Endothelial cell of umbilical vein (primary cell): Measurements from ENCODE around the gene CAPN2. TPM values are rescaled to one million over a fixed set of nuclear protein-coding genes. Genes with fewer than 3 reads are reported as not detected.

Experiments
- Bru-seq: library from RNA; stranded (reverse); fragments of 400-500 nt; gene quantifications from one replicate; lab custom pipeline; 2021; lab: Mats Ljungman, UMichigan
- BruChase-seq, 2 experiments: library from RNA; stranded (reverse); fragments of 400-500 nt; gene quantifications; one replicate each; lab custom pipeline; 2021; lab: Mats Ljungman, UMichigan
- BruUV-seq: library from RNA; stranded (reverse); fragments of 400-500 nt; replicated peaks from 2 replicates; lab custom pipeline; 2021; lab: Mats Ljungman, UMichigan
- CTCF ChIA-PET: fragments of 300-600, 350-600 bp; sonication (Branson Sonifier 250); formaldehyde crosslinking; loops from one replicate; lab custom pipeline; 2021; ENCODE audit warnings: antibody characterized with exemption, inconsistent platforms; lab: Charles Lee
- POLR2A ChIA-PET: fragments of 300-600, 350-600 bp; sonication (Branson Sonifier 250); formaldehyde crosslinking; loops from one replicate; lab custom pipeline; 2021; ENCODE audit warnings: antibody characterized with exemption, inconsistent platforms; lab: Charles Lee
- DNase-seq: peaks from one replicate; pipeline ENCODE4 v3.0.0-alpha.2; 2011; ENCODE audit warnings: low read depth, low spot score
- FAIRE-seq: peaks from 2 replicates; lab custom pipeline; 2011; peaks lifted over from hg19 to GRCh38; lab: Jason Lieb, UNC
- H2AFZ ChIP-seq: 2 replicates; pipeline ENCODE4 v1.6.0; 2012; ENCODE audit warnings: low read depth, low read length, control low read depth, inconsistent platforms
- H3K27ac ChIP-seq: 2 replicates; pipeline ENCODE4 v1.5.1; 2011; ENCODE audit warnings: low read depth, mild to moderate bottlenecking, control low read depth, low read length, moderate library complexity; ENCODE audit not compliant: insufficient read depth
- H3K27me3 ChIP-seq, 2 experiments: 2 replicates each; pipeline versions ENCODE4 v1.6.0 to v1.6.1; 2011; ENCODE audit warnings: low read length in 2 of 2, mixed read lengths in 1 of 2; ENCODE audit not compliant: control insufficient read depth in 2 of 2, insufficient read depth in 2 of 2
- H3K36me3 ChIP-seq, 2 experiments: 2 replicates in 1 of 2; 3 replicates in 1 of 2; pipeline ENCODE4 v1.5.1; 2011; ENCODE audit warnings: low read length in 2 of 2, mild to moderate bottlenecking in 1 of 2, moderate library complexity in 1 of 2; ENCODE audit not compliant: control insufficient read depth in 2 of 2, insufficient read depth in 2 of 2; ENCODE audit errors: extremely low read depth in 1 of 2
- H3K4me1 ChIP-seq: 3 replicates; pipeline ENCODE4 v1.5.1; 2011; ENCODE audit warnings: mild to moderate bottlenecking, low read length; ENCODE audit not compliant: control insufficient read depth, insufficient read depth; ENCODE audit errors: extremely low read depth
- H3K4me2 ChIP-seq: 2 replicates; pipeline ENCODE4 v1.6.1; 2011; ENCODE audit warnings: low read length, control low read depth, mixed read lengths; ENCODE audit not compliant: insufficient read depth
- H3K4me3 ChIP-seq, 3 experiments: fragments of 200-600 bp in 1 of 3; sonication (generic), shearing (Covaris generic) in 1 of 3; replicated peaks in 1 of 3; 2 replicates each; pipeline ENCODE4 v1.5.1; 2011 to 2016; ENCODE audit warnings: control low read depth in 3 of 3, low read length in 3 of 3, mild to moderate bottlenecking in 2 of 3, inconsistent platforms in 1 of 3, low read depth in 1 of 3, moderate library complexity in 1 of 3; ENCODE audit not compliant: insufficient read depth in 1 of 3
- H3K79me2 ChIP-seq: 2 replicates; pipeline ENCODE4 v1.6.0; 2012; ENCODE audit warnings: low read length, inconsistent platforms; ENCODE audit not compliant: control insufficient read depth, insufficient read depth
- H3K9ac ChIP-seq: replicated peaks from 2 replicates; pipeline ENCODE3; 2011; ENCODE audit warnings: low read length, control low read depth; ENCODE audit not compliant: insufficient read depth; ENCODE audit errors: extremely low read depth
- H3K9me1 ChIP-seq: replicated peaks from 3 replicates; pipeline ENCODE4 v1.6.0; 2011; ENCODE audit warnings: mild to moderate bottlenecking, low read length; ENCODE audit not compliant: control insufficient read depth, insufficient read depth; ENCODE audit errors: extremely low read depth
- H3K9me3 ChIP-seq: replicated peaks from 2 replicates; pipeline ENCODE4 v1.5.1; 2012; ENCODE audit warnings: low read length, inconsistent platforms; ENCODE audit not compliant: control insufficient read depth, insufficient read depth
- H4K20me1 ChIP-seq: replicated peaks from 2 replicates; pipeline ENCODE3; 2011; ENCODE audit warnings: mild to moderate bottlenecking, low read length; ENCODE audit not compliant: control insufficient read depth, insufficient read depth; ENCODE audit errors: extremely low read depth
- CTCF ChIP-seq, 2 donors: IDR thresholded peaks; 1 replicate in 1 of 2; 2 replicates in 1 of 2; pipeline ENCODE4 v1.5.1; 2011; ENCODE audit warnings: low read length in 2 of 2, mild to moderate bottlenecking in 2 of 2, moderate library complexity in 2 of 2, control low read depth in 1 of 2, inconsistent platforms in 1 of 2, low read depth in 1 of 2; ENCODE audit not compliant: insufficient read depth in 1 of 2; ENCODE audit errors: extremely low read depth in 1 of 2
- EZH2 ChIP-seq: IDR thresholded peaks from 2 replicates; pipeline ENCODE4 v1.6.1; 2012; ENCODE audit warnings: borderline replicate concordance, low read depth, mild to moderate bottlenecking, moderate library complexity, low read length, inconsistent platforms; ENCODE audit not compliant: severe bottlenecking
- FOS ChIP-seq: IDR thresholded peaks from 2 replicates; pipeline ENCODE4 v1.6.1; 2011; ENCODE audit warnings: mild to moderate bottlenecking, low read length, moderate library complexity, borderline replicate concordance; ENCODE audit not compliant: insufficient read depth
- GATA2 ChIP-seq: IDR thresholded peaks from 2 replicates; pipeline ENCODE4 v1.7.0; 2011; ENCODE audit warnings: low read depth, mild to moderate bottlenecking, moderate library complexity, mixed read lengths, low read length; ENCODE audit not compliant: insufficient read length, insufficient read depth
- JUN ChIP-seq: IDR thresholded peaks from 2 replicates; pipeline ENCODE4 v1.6.1; 2011; ENCODE audit warnings: borderline replicate concordance, low read depth; ENCODE audit not compliant: insufficient read length, insufficient read depth
- MYC ChIP-seq: IDR thresholded peaks from one replicate; pipeline ENCODE4 v1.6.1; 2011; ENCODE audit warnings: mild to moderate bottlenecking, low read depth, low read length
- POLR2A ChIP-seq: IDR thresholded peaks from 2 replicates; pipeline ENCODE4 v1.6.1; 2012; ENCODE audit warnings: low read depth, mild to moderate bottlenecking, control low read depth, low read length
- POLR2AphosphoS5 ChIP-seq: IDR thresholded peaks from 2 replicates; pipeline ENCODE4 v1.6.1; 2012; ENCODE audit warnings: low read depth, mild to moderate bottlenecking, control low read depth, low read length, moderate library complexity; ENCODE audit not compliant: insufficient read depth
- dilution Hi-C: fragments of 300-500 bp; cut with MboI; formaldehyde crosslinking; loops from one replicate; pipeline ENCODE4 v1.15.0; 2019; ENCODE audit warnings: low sequenced_read_pairs; ENCODE audit not compliant: extremely low pct_ligation_motif_present
- intact Hi-C: fragments of 100-400 bp; cut with micrococcal nuclease; formaldehyde crosslinking; loops from one replicate; pipeline ENCODE4 v1.10.0; 2022
- long read RNA-seq: library from polyadenylated mRNA; stranded (forward); transcript quantifications from one replicate; pipeline ENCODE4 v2.0.0, GENCODE V29; 2021
- polyA minus RNA-seq, 3 experiments: library from RNA; depleted of rRNA, polyadenylated mRNA; stranded (reverse); fragments of >200 nt; gene quantifications; 1 replicate in 1 of 3; 2 replicates in 2 of 3; pipeline ENCODE4 v1.2.3, GENCODE V29; 2011
- polyA plus RNA-seq, 4 experiments: library from polyadenylated mRNA; depleted of rRNA in 3 of 4; stranded (reverse) in 3 of 4; unstranded in 1 of 4; fragments of >200 nt; gene quantifications; 2 replicates each; pipeline versions ENCODE4 v1.2.1 to v1.2.3, GENCODE V29; 2011 to 2012; ENCODE audit warnings: missing spikeins in 1 of 4
- total RNA-seq: library from RNA; stranded (reverse); gene quantifications from 2 replicates; pipeline ENCODE4 v1.2.3, GENCODE V29; 2021
- TF ChIP-seq, protein P1 (sequence below): IDR thresholded peaks from 2 replicates; pipeline ENCODE4 v1.6.1; 2011; ENCODE audit not compliant: insufficient read depth, insufficient read length

Gene CAPN2
- total RNA-seq = 316 and 420 TPM in 2 replicates
- polyA plus RNA-seq = 82.0 and 110 TPM in 2 replicates
- polyA plus RNA-seq (2011; cell fraction: cytosol; rRNA removed) = 160 and 168 TPM in 2 replicates
- 332 and 370 TPM in 2 replicates for polyA plus RNA-seq (2011; cell fraction: nucleus; rRNA removed)
- polyA plus RNA-seq (2012) = 262 and 405 TPM in 2 replicates
- 205 and 211 TPM in 2 replicates for polyA minus RNA-seq
- 44.4 TPM for polyA minus RNA-seq (2011; cell fraction: cytosol; rRNA and poly(A)+ RNA removed)
- 100 and 114 TPM in 2 replicates for polyA minus RNA-seq (2011; cell fraction: nucleus; rRNA and poly(A)+ RNA removed)
- Bru-seq, nascent RNA = percentile 94 among the genes with signal in this experiment
- BruChase-seq, experiment 1, labeled RNA remaining after a 6-hour chase = percentile 93 among the genes with signal in this experiment
- BruChase-seq, experiment 2, labeled RNA remaining after a 2-hour chase = percentile 92 among the genes with signal in this experiment
- long read RNA-seq, full-length matches to known transcripts = 4 of 62 reads
- long read RNA-seq, partial matches to known transcripts = 47 of 62 reads
- long read RNA-seq, other reads (novel, unspliced or antisense) = 11 of 62 reads

DNA sequence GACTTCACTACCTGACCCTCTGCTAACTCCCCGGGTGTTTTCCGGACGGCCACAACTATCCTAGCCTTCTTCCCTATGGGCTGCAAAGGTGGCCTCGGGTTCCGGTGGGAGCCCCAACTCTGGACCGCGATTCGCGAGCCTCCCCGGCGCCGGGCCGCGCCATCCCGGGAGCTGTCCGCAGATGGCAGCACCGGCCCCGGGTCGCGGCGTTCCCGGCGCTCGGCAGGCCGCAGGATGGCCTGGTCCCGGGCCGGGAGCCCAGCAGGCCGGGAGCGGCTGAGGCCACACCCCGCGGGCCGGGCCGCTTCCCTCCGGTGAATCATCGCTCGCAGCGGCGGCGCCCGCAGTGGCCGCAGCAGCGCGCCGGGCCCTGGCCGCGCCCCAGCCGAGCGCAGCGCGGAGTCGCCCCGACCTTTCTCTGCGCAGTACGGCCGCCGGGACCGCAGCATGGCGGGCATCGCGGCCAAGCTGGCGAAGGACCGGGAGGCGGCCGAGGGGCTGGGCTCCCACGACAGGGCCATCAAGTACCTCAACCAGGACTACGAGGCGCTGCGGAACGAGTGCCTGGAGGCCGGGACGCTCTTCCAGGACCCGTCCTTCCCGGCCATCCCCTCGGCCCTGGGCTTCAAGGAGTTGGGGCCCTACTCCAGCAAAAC, at the start of gene CAPN2:
Gene CAPN2, plus strand, starts transcription at position 346 of the 656 bp plus-strand sequence. Its CDS starts 102 bp downstream, at position 448.
- Histone ChIP-seq H3K9ac (peak within 1 kb of the TSS; percentile 88), H4K20me1 (no peaks in the 10 kb centered on the region), H3K9me3 (no peaks in the 10 kb centered on the region), H3K27ac (peak within 1 kb of the TSS; percentile 84), H3K79me2 (peaks cover 49% of the 10 kb centered on the region), H3K27me3 (no peaks in the 10 kb centered on the region), H2AFZ (peak within 1 kb of the TSS; percentile 27), H3K4me2 (peak within 1 kb of the TSS; percentile 94), H3K4me3 (peak within 1 kb of the TSS; percentile 85 to 97 (median 90)), H3K4me1 (peaks cover 66% of the 10 kb centered on the region), H3K9me1 (no peaks in the 10 kb centered on the region), H3K36me3 (peaks cover 0 to 5% of the 10 kb centered on the region in 2 experiments)
- no TSS peak for BruUV-seq
- TF ChIP-seq JUN = no peak
- TF ChIP-seq FOS = peak; percentile 92
- no peak for TF ChIP-seq EZH2
- TF ChIP-seq CTCF (IDR thresholded peaks at IDR 0.05; ENCODE audit: extremely low read depth in 1 of 2, insufficient read depth in 1 of 2, low read depth in 1 of 2, low read length in 2 of 2) = peak; percentile 63
- TF ChIP-seq, protein P1, sequence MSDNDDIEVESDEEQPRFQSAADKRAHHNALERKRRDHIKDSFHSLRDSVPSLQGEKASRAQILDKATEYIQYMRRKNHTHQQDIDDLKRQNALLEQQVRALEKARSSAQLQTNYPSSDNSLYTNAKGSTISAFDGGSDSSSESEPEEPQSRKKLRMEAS = no peak
- no peak for TF ChIP-seq GATA2
- TF ChIP-seq POLR2A = peak; percentile 93
- peak; percentile 99 for TF ChIP-seq POLR2AphosphoS5
- TF ChIP-seq MYC = no peak
- POLR2A ChIA-PET = no interaction called here
- CTCF ChIA-PET = interaction anchor here (0.6 to 10.9 kb wide), 11 partner anchors 9 to 744 kb away, joined by 3 to 148 read pairs (median 7); no protein-coding TSS in a partner anchor
- peak; percentile 83 for DNase-seq
- FAIRE-seq = peak; percentile 64
- dilution Hi-C loops (no loop called here), intact Hi-C loops (loop anchor here (1.0 kb wide), 2 partner anchors 37 to 134 kb away; no protein-coding TSS in a partner anchor)
